Hepatocyte (in vitro differentiated cells): Measurements from ENCODE around the gene SMIM38.

ENCODE experiments used
- EZH2 ChIP-seq: fragments of 200-600 bp; sonication (generic); IDR thresholded peaks from 2 replicates; pipeline ENCODE4 v1.6.1; 2016; ENCODE audit warnings: antibody characterized with exemption, mild to moderate bottlenecking, borderline replicate concordance
- TF ChIP-seq, protein P1 (sequence below): fragments of 200-600 bp; sonication (generic); IDR thresholded peaks from 2 replicates; pipeline ENCODE4 v1.5.1; 2016; ENCODE audit warnings: antibody characterized with exemption, mild to moderate bottlenecking; ENCODE audit not compliant: poor library complexity

DNA sequence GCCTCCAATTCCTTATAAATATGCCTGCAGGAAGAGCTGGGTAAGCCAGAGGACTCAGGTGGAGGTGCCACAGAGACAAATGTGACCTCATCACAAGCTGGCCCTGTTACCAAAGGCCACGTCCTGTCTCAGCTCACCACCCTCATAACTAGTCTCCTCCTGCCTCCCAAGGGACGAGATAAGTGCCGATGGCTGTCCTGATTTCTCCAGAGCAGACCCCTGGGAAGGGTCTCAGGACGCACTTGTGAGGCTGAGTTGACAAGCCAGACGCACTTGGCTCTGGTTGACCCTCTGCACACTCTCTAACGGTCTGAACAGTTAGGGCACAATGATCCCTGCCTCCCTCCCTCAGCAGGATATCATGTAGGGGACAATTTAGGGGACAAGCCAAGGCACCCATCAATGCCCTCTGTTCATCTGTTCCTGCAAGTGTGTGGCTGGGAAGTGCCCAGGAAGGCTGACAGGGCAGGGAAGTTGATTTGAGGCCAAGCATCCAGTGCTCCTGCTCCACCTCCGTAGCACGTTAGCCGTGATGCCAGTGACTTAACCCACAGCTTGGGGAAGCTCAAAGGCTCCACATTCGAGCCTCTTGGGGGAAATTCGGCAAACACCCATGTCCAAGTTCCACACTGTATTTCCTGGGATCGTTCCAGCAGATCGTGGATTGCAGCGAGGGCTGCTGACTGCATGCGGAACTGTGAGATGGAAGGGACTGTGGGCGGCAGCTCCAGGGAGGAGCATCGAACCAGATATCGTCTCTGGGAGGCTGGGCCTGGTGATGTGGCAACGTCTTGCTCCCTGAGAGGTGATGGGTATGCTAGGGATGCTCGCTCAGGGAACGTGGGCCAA lies 2.8 kb downstream of the SMIM38 start:
- TF ChIP-seq, protein P1, sequence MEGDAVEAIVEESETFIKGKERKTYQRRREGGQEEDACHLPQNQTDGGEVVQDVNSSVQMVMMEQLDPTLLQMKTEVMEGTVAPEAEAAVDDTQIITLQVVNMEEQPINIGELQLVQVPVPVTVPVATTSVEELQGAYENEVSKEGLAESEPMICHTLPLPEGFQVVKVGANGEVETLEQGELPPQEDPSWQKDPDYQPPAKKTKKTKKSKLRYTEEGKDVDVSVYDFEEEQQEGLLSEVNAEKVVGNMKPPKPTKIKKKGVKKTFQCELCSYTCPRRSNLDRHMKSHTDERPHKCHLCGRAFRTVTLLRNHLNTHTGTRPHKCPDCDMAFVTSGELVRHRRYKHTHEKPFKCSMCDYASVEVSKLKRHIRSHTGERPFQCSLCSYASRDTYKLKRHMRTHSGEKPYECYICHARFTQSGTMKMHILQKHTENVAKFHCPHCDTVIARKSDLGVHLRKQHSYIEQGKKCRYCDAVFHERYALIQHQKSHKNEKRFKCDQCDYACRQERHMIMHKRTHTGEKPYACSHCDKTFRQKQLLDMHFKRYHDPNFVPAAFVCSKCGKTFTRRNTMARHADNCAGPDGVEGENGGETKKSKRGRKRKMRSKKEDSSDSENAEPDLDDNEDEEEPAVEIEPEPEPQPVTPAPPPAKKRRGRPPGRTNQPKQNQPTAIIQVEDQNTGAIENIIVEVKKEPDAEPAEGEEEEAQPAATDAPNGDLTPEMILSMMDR, result no peak
- TF ChIP-seq EZH2, result no peak
